Keratinocyte (primary cell): ENCODE results near the gene PGK1. TPM values are rescaled to one million over a fixed set of nuclear protein-coding genes. Genes with fewer than 3 reads are reported as not detected.

Experiments
- DNase-seq: peaks from one replicate; pipeline ENCODE4 v3.0.0-alpha.2; 2011; ENCODE audit warnings: low read depth, missing footprints, low spot score
- FAIRE-seq: peaks from 2 replicates; lab custom pipeline; 2011; peaks lifted over from hg19 to GRCh38; lab: Jason Lieb, UNC
- H2AFZ ChIP-seq: 2 replicates; pipeline ENCODE4 v1.6.0; 2012; ENCODE audit warnings: low read length, control low read depth, inconsistent platforms; ENCODE audit not compliant: control insufficient read depth
- H3K27ac ChIP-seq: 2 replicates; pipeline ENCODE4 v1.5.1; 2011; ENCODE audit warnings: low read length; ENCODE audit not compliant: control insufficient read depth, insufficient read depth
- H3K27me3 ChIP-seq: 3 replicates; pipeline ENCODE4 v1.6.0; 2011; ENCODE audit warnings: low read length; ENCODE audit not compliant: control insufficient read depth, insufficient read depth; ENCODE audit errors: extremely low read depth
- H3K36me3 ChIP-seq, 2 experiments: 2 replicates in 1 of 2; 3 replicates in 1 of 2; pipeline ENCODE4 v1.5.1; 2011; ENCODE audit warnings: low read length in 2 of 2, mild to moderate bottlenecking in 1 of 2; ENCODE audit not compliant: control insufficient read depth in 2 of 2, insufficient read depth in 2 of 2; ENCODE audit errors: extremely low read depth in 1 of 2
- H3K4me1 ChIP-seq: 3 replicates; pipeline ENCODE4 v1.5.1; 2011; ENCODE audit warnings: low read length; ENCODE audit not compliant: control insufficient read depth, insufficient read depth; ENCODE audit errors: extremely low read depth
- H3K4me2 ChIP-seq: 3 replicates; pipeline ENCODE4 v1.6.0; 2011; ENCODE audit warnings: low read depth, low read length; ENCODE audit not compliant: control insufficient read depth, insufficient read depth; ENCODE audit errors: extremely low read depth
- H3K4me3 ChIP-seq, 3 experiments: fragments of 200-600 bp in 1 of 3; sonication (generic) in 1 of 3; 2 replicates in 2 of 3; 3 replicates in 1 of 3; pipeline ENCODE4 v1.5.1; 2011 to 2016; ENCODE audit warnings: low read length in 3 of 3, mild to moderate bottlenecking in 3 of 3, control low read depth in 2 of 3, inconsistent platforms in 1 of 3, low read depth in 1 of 3, mixed read lengths in 1 of 3, mixed run types in 1 of 3, moderate library complexity in 1 of 3; ENCODE audit not compliant: control insufficient read depth in 2 of 3, insufficient read depth in 2 of 3; ENCODE audit errors: extremely low read depth in 1 of 3
- H3K79me2 ChIP-seq: 2 replicates; pipeline ENCODE4 v1.6.0; 2012; ENCODE audit warnings: low read length; ENCODE audit not compliant: control insufficient read depth, insufficient read depth
- H3K9ac ChIP-seq: 3 replicates; pipeline ENCODE4 v1.6.0; 2011; ENCODE audit warnings: low read length; ENCODE audit not compliant: control insufficient read depth, insufficient read depth; ENCODE audit errors: extremely low read depth
- H3K9me1 ChIP-seq: 3 replicates; pipeline ENCODE4 v1.6.0; 2011; ENCODE audit warnings: low read length; ENCODE audit not compliant: control insufficient read depth, insufficient read depth; ENCODE audit errors: extremely low read depth
- H3K9me3 ChIP-seq: 2 replicates; pipeline ENCODE4 v1.5.1; 2012; ENCODE audit warnings: low read depth, low read length; ENCODE audit not compliant: control insufficient read depth
- H4K20me1 ChIP-seq: 3 replicates; pipeline ENCODE4 v1.6.0; 2011; ENCODE audit warnings: low read length; ENCODE audit not compliant: control insufficient read depth, insufficient read depth; ENCODE audit errors: extremely low read depth
- EZH2 ChIP-seq: IDR thresholded peaks from one replicate; pipeline ENCODE4 v1.6.1; 2012; ENCODE audit warnings: inconsistent platforms, mild to moderate bottlenecking, low read length, moderate library complexity
- dilution Hi-C: fragments of 300-500 bp; cut with MboI; formaldehyde crosslinking; loops from one replicate; pipeline ENCODE4 v1.7.0; 2020; ENCODE audit warnings: low sequenced_read_pairs; ENCODE audit not compliant: extremely low pct_ligation_motif_present
- polyA plus RNA-seq, 5 experiments: library from polyadenylated mRNA; depleted of rRNA in 3 of 5; stranded (reverse) in 3 of 5; stranded (forward) in 1 of 5; unstranded in 1 of 5; fragments of >200 nt; gene quantifications; 1 replicate in 1 of 5; 2 replicates in 3 of 5; 3 replicates in 1 of 5; pipeline versions ENCODE4 v1.2.1 to v1.2.3, GENCODE V29; 2011 to 2012; ENCODE audit warnings: missing spikeins in 2 of 5, low read depth in 1 of 5, low replicate concordance in 1 of 5
- TF ChIP-seq, protein P1 (sequence below), 3 experiments: IDR thresholded peaks in 1 of 3; conservative IDR thresholded peaks in 1 of 3; optimal IDR thresholded peaks in 1 of 3; 2 replicates in 2 of 3; 3 replicates in 1 of 3; pipeline versions ENCODE3 to v1.5.1; 2011; ENCODE audit warnings: low read length in 3 of 3, mild to moderate bottlenecking in 3 of 3, moderate library complexity in 2 of 3, control low read depth in 1 of 3, inconsistent platforms in 1 of 3; ENCODE audit not compliant: insufficient read depth in 2 of 3; ENCODE audit errors: extremely low read depth in 1 of 3

PGK1 gene
- polyA plus RNA-seq, 1 donor (not counting 4 experiments of a cell fraction or from before 2014, with no cell fraction given), result 666 TPM

DNA sequence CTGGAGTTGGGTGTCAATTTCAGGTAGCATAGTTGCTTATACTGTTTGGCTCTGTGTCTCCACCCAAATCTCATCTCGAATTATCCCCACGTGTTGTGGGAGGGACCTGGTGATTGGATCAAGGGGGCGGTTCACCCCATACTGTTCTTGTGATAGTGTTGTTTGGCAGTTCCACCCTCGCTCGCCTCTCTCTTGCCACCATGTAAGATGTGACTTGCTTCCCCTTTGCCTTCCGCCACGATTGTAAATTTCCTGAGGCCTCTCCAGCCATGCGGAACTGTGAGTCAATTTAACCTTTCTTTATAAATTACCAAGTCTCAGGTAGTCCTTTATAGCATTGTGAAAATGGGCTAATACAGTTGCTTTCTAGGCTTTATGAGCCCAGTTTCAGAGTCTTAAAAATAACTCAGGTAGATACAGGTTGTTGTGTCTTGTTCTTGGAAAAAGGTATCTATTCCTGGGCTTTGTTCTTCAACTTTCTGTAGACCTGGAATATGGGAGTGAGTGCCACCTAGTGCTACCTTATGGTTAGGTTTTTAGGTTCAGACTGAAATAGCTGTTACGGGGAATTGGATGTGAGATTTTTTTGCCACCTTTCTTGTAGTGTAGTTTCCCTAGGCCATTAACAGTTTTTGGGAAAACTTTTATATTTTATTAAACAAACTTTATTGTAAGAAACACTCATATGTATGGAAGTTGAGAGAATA is 15.6 kb downstream of the PGK1 start:
- H3K27me3 ChIP-seq, result no peaks in the 10 kb centered on the region
- H3K27ac ChIP-seq, result no peak overlapping the region
- no peak overlapping the region for H3K9ac ChIP-seq
- dilution Hi-C loops, result no loop called here
- H3K9me1 ChIP-seq, result no peaks in the 10 kb centered on the region
- H3K36me3 ChIP-seq, result peaks cover 5 to 11% of the 10 kb centered on the region in 2 experiments
- TF ChIP-seq, protein P1, sequence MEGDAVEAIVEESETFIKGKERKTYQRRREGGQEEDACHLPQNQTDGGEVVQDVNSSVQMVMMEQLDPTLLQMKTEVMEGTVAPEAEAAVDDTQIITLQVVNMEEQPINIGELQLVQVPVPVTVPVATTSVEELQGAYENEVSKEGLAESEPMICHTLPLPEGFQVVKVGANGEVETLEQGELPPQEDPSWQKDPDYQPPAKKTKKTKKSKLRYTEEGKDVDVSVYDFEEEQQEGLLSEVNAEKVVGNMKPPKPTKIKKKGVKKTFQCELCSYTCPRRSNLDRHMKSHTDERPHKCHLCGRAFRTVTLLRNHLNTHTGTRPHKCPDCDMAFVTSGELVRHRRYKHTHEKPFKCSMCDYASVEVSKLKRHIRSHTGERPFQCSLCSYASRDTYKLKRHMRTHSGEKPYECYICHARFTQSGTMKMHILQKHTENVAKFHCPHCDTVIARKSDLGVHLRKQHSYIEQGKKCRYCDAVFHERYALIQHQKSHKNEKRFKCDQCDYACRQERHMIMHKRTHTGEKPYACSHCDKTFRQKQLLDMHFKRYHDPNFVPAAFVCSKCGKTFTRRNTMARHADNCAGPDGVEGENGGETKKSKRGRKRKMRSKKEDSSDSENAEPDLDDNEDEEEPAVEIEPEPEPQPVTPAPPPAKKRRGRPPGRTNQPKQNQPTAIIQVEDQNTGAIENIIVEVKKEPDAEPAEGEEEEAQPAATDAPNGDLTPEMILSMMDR (optimal IDR thresholded peaks at IDR 0.05 in 1 of 3, IDR thresholded peaks at IDR 0.05 in 1 of 3, conservative IDR thresholded peaks at IDR 0.05 in 1 of 3; ENCODE audit: extremely low read depth in 1 of 3, insufficient read depth in 2 of 3, low read length in 3 of 3), result no peak
- TF ChIP-seq EZH2, result no peak
- no peaks in the 10 kb centered on the region for H4K20me1 ChIP-seq
- no peaks in the 10 kb centered on the region for H3K9me3 ChIP-seq
- H3K4me2 ChIP-seq, result no peak overlapping the region
- no peak overlapping the region for H3K4me3 ChIP-seq
- H3K79me2 ChIP-seq, result peaks cover 16% of the 10 kb centered on the region
- no peak overlapping the region for H2AFZ ChIP-seq
- DNase-seq (no peak), FAIRE-seq (no peak)
- no peaks in the 10 kb centered on the region for H3K4me1 ChIP-seq

- H4K20me1 ChIP-seq, result no peaks in the 10 kb centered on the region
- no peak overlapping the region for H3K27ac ChIP-seq
- no peak overlapping the region for H3K4me2 ChIP-seq
- no peak overlapping the region for H3K4me3 ChIP-seq
- H3K27me3 ChIP-seq, result no peaks in the 10 kb centered on the region
- no peaks in the 10 kb centered on the region for H3K9me1 ChIP-seq
- no peak overlapping the region for H2AFZ ChIP-seq
- H3K36me3 ChIP-seq, result peaks cover under 1 to 10% of the 10 kb centered on the region in 2 experiments
- H3K9me3 ChIP-seq, result no peaks in the 10 kb centered on the region
- FAIRE-seq (no peak), DNase-seq (no peak)
- H3K9ac ChIP-seq, result no peak overlapping the region
- dilution Hi-C loops, result no loop called here
- H3K4me1 ChIP-seq, result no peaks in the 10 kb centered on the region
- peaks cover 6% of the 10 kb centered on the region for H3K79me2 ChIP-seq
- TF ChIP-seq, protein P1 (optimal IDR thresholded peaks at IDR 0.05 in 1 of 3, IDR thresholded peaks at IDR 0.05 in 1 of 3, conservative IDR thresholded peaks at IDR 0.05 in 1 of 3; ENCODE audit: extremely low read depth in 1 of 3, insufficient read depth in 2 of 3, low read length in 3 of 3), result no peak
- TF ChIP-seq EZH2, result no peak
Measured at GRCh38 chrX:78123190-78123589, 19.1 kb downstream of the PGK1 start.
